K562 (cell line): ENCODE data around the gene SMIM35. TPM values are rescaled to one million over a fixed set of nuclear protein-coding genes. Genes with fewer than 3 reads are reported as not detected.

ENCODE experiments used
- ATF3 ChIP-seq, 2 experiments: fragments of 450-650 bp in 1 of 2; sonication (generic) in 1 of 2; formaldehyde crosslinking in 1 of 2; IDR thresholded peaks in 1 of 2; conservative IDR thresholded peaks in 1 of 2; 2 replicates each; pipeline versions ENCODE4 v1.6.1 to v1.8.1; 2016 to 2023; ENCODE audit warnings: mild to moderate bottlenecking in 2 of 2, moderate library complexity in 2 of 2, inconsistent platforms in 1 of 2, missing genetic modification reagents in 1 of 2
- CBFA2T3 ChIP-seq: fragments of 450-650 bp; IDR thresholded peaks from 2 replicates; pipeline ENCODE4 v1.6.1; 2017
- CBFB ChIP-seq: sonication (generic); formaldehyde crosslinking; IDR thresholded peaks from 2 replicates; pipeline ENCODE4 v1.4.0; 2020; ENCODE audit warnings: mild to moderate bottlenecking, missing genetic modification reagents
- CEBPG ChIP-seq, 3 experiments: fragments of 200-800 bp in 1 of 3; sonication (Bioruptor generic) in 1 of 3; sonication (generic) in 1 of 3; formaldehyde crosslinking in 1 of 3; IDR thresholded peaks in 2 of 3; conservative IDR thresholded peaks in 1 of 3; 2 replicates each; pipeline versions ENCODE4 v1.6.1 to v1.8.0; 2016 to 2022; ENCODE audit warnings: missing compliant biosample characterization in 2 of 3, missing genetic modification characterization in 2 of 3, mild to moderate bottlenecking in 1 of 3, missing genetic modification reagents in 1 of 3
- CHD4 ChIP-seq: fragments of 200-600 bp; sonication (generic); IDR thresholded peaks from 3 replicates; pipeline ENCODE4 v1.6.1; 2012; ENCODE audit warnings: low read depth, mild to moderate bottlenecking, mixed read lengths, low read length, inconsistent platforms; ENCODE audit not compliant: insufficient read depth, insufficient replicate concordance, poor library complexity, severe bottlenecking
- EGR1 ChIP-seq: fragments of 450-650 bp; conservative IDR thresholded peaks from 2 replicates; pipeline ENCODE4 v1.6.1; 2017; ENCODE audit warnings: mild to moderate bottlenecking
- EP300 ChIP-seq: IDR thresholded peaks from 2 replicates; pipeline ENCODE4 v1.6.1; 2012; ENCODE audit warnings: low read length, improper control_type of control experiment
- HCFC1 ChIP-seq: IDR thresholded peaks from 2 replicates; pipeline ENCODE4 v1.6.1; 2012; ENCODE audit warnings: low read depth, low read length, improper control_type of control experiment
- JUND ChIP-seq, 2 experiments: IDR thresholded peaks; 2 replicates in 1 of 2; 3 replicates in 1 of 2; pipeline ENCODE4 v1.6.1; 2011; ENCODE audit warnings: borderline replicate concordance in 2 of 2, low read depth in 2 of 2, low read length in 2 of 2, improper control_type of control experiment in 1 of 2, missing biosample characterization in 1 of 2, missing genetic modification characterization in 1 of 2, missing genetic modification reagents in 1 of 2
- KLF1 ChIP-seq: fragments of 450-650 bp; IDR thresholded peaks from 2 replicates; pipeline ENCODE4 v1.6.1; 2016; ENCODE audit warnings: missing genetic modification characterization, missing compliant biosample characterization
- KLF16 ChIP-seq: IDR thresholded peaks from 2 replicates; pipeline ENCODE4 v1.6.1; 2016; ENCODE audit warnings: antibody characterized with exemption
- MAFK ChIP-seq: IDR thresholded peaks from 2 replicates; pipeline ENCODE4 v1.6.1; 2011; ENCODE audit warnings: low read length, improper control_type of control experiment
- MBD1 ChIP-seq: fragments of 250-450 bp; sonication (Bioruptor Pico); IDR thresholded peaks from 2 replicates; pipeline ENCODE4 v1.8.0; 2022; ENCODE audit warnings: inconsistent platforms
- MXI1 ChIP-seq: IDR thresholded peaks from 2 replicates; pipeline ENCODE4 v1.6.1; 2011; ENCODE audit warnings: low read depth, mild to moderate bottlenecking, improper control_type of control experiment, low read length
- ZNF143 ChIP-seq: sonication (generic); formaldehyde crosslinking; IDR thresholded peaks from 2 replicates; pipeline ENCODE4 v1.9.0; 2022; ENCODE audit warnings: mild to moderate bottlenecking, missing genetic modification reagents
- ZNF282 ChIP-seq: sonication (generic); formaldehyde crosslinking; IDR thresholded peaks from 2 replicates; pipeline ENCODE4 v1.8.1; 2023; ENCODE audit warnings: missing genetic modification reagents
- ZNF324 ChIP-seq: fragments of 250-450 bp; sonication (Bioruptor Pico); IDR thresholded peaks from 2 replicates; pipeline ENCODE4 v1.4.0; 2020; ENCODE audit warnings: mild to moderate bottlenecking
- ZNF507 ChIP-seq: conservative IDR thresholded peaks from 2 replicates; pipeline ENCODE4 v1.6.1; 2017; ENCODE audit warnings: missing genetic modification characterization, missing compliant biosample characterization
- ZNF57 ChIP-seq: fragments of 450-650 bp; formaldehyde crosslinking; IDR thresholded peaks from 2 replicates; pipeline ENCODE4 v1.4.0; 2020; ENCODE audit warnings: mild to moderate bottlenecking, moderate library complexity
- ZNF740 ChIP-seq, 3 experiments: fragments of 200-800 bp in 1 of 3; sonication (Bioruptor generic) in 1 of 3; sonication (generic) in 1 of 3; formaldehyde crosslinking in 1 of 3; IDR thresholded peaks; 2 replicates each; pipeline versions ENCODE4 v1.6.1 to v1.8.0; 2016 to 2022; ENCODE audit warnings: mild to moderate bottlenecking in 2 of 3, missing compliant biosample characterization in 2 of 3, missing genetic modification characterization in 2 of 3, missing genetic modification reagents in 1 of 3
- ZNF77 ChIP-seq: fragments of 250-450 bp; sonication (Bioruptor Pico); IDR thresholded peaks from 2 replicates; pipeline ENCODE4 v1.5.0; 2020
- polyA plus RNA-seq, 8 experiments: library from polyadenylated mRNA; depleted of rRNA in 4 of 8; stranded (reverse) in 5 of 8; unstranded in 3 of 8; fragments of >200 nt; fragmentation: Nextera tagmentation in 2 of 8; fragmentation: Illumina TruSeq in 1 of 8; extraction: Ambion mirVana in 2 of 8; extraction: Trizol in 1 of 8; gene quantifications; 2 replicates each; pipeline versions ENCODE4 v1.2.1 to v1.2.3, GENCODE V29; 2011 to 2014; ENCODE audit warnings: inconsistent platforms in 1 of 8, missing spikeins in 1 of 8
- total RNA-seq, 7 experiments: library from RNA; depleted of rRNA in 6 of 7; stranded (reverse); fragments of >200 nt in 6 of 7; fragmentation: Illumina TruSeq in 2 of 7; extraction: Trizol in 2 of 7; gene quantifications; 2 replicates each; pipeline versions ENCODE4 v1.2.1 to v1.2.3, GENCODE V29; 2011 to 2021; ENCODE audit warnings: low replicate concordance in 1 of 7
- TF ChIP-seq, protein P1 (sequence below): sonication (generic); formaldehyde crosslinking; IDR thresholded peaks from 2 replicates; pipeline ENCODE4 v1.8.1; 2023; ENCODE audit warnings: mild to moderate bottlenecking, missing genetic modification reagents, moderate library complexity

SMIM35 gene
- total and polyA plus RNA-seq, 9 of the 15 experiments (the other 6 are each of a cell fraction or from before 2014, with no cell fraction given), result 0.03 TPM; not detected in 7

- TF ChIP-seq ZNF324 (no peak), ZNF282 (CRISPR knock-in tag) (no peak), ZNF143 (CRISPR knock-in tag) (no peak), MBD1 (CRISPR knock-in tag) (no peak), MAFK (no peak), CEBPG (CRISPR knock-in tag; IDR thresholded peaks at IDR 0.05) (peak; percentile 15; the same call in 1 of the 2 replicates), CEBPG (tag; conservative IDR thresholded peaks at IDR 0.05 in 1 of 2, IDR thresholded peaks at IDR 0.05 in 1 of 2) (no peak), ZNF507 (no peak), ZNF57 (no peak), CBFA2T3 (peak; percentile 88), EP300 (peak; percentile 37), ATF3 (IDR thresholded peaks at IDR 0.05) (peak; percentile 71), ATF3 (CRISPR knock-in tag; conservative IDR thresholded peaks at IDR 0.05) (no peak), CHD4 (no peak), ZNF740 (CRISPR knock-in tag; IDR thresholded peaks at IDR 0.05) (no peak), ZNF740 (tag; IDR thresholded peaks at IDR 0.05) (no peak), HCFC1 (no peak), MXI1 (no peak), KLF16 (peak; percentile 50; the same call in 1 of the 2 replicates), KLF1 (tag) (no peak), JUND (IDR thresholded peaks at IDR 0.05; ENCODE audit: borderline replicate concordance, low read depth, low read length) (peak; percentile 61; the same call in 1 of the 2 replicates), JUND (tag; IDR thresholded peaks at IDR 0.05; ENCODE audit: borderline replicate concordance, low read depth, low read length) (peak; percentile 40; the same call in 1 of the 3 replicates), EGR1 (no peak), CBFB (CRISPR knock-in tag) (no peak), ZNF77 (CRISPR knock-in tag) (no peak)
- TF ChIP-seq, protein P1, sequence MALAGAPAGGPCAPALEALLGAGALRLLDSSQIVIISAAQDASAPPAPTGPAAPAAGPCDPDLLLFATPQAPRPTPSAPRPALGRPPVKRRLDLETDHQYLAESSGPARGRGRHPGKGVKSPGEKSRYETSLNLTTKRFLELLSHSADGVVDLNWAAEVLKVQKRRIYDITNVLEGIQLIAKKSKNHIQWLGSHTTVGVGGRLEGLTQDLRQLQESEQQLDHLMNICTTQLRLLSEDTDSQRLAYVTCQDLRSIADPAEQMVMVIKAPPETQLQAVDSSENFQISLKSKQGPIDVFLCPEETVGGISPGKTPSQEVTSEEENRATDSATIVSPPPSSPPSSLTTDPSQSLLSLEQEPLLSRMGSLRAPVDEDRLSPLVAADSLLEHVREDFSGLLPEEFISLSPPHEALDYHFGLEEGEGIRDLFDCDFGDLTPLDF (CRISPR knock-in tag), result no peak
Measured at GRCh38 chr11:118005224-118006152, 81.3 kb downstream of the SMIM35 start (continued).
